ENCODE results near the gene CNTN5.

- TF ChIP-seq CTCF (conservative IDR thresholded peaks at IDR 0.05 in 1 of 2, IDR thresholded peaks at IDR 0.05 in 1 of 2; ENCODE audit: low read depth in 1 of 2, low read length in 2 of 2), result no peak
- TF ChIP-seq EZH2 (IDR thresholded peaks at IDR 0.05; ENCODE audit: low read length, missing control alignments), result no peak
Measured at GRCh38 chr11:99065121-99065520, 44.4 kb downstream of the CNTN5 start.
